ENCODE measurements around the gene GPAT3.

DNA sequence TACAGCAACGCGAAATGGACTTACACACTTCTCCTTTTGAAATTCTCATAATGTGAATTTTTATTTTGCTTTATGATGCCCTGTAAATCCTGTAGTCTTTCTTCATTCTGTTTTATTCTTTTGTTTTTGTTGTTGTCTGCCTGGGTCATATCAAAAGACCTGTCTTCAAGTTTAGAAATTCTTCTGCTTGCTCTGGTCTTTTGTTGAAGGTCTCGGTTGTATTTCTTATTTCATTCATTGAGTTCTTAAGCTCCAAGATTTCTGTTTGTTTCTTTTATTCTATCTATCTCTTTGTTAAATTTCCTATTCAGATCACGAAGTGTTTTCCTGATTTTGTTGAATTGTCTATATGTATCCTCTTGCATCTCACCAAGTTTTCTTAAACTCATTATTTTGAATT lies 78.1 kb downstream of the GPAT3 start:
- TF ChIP-seq YY1 (IDR thresholded peaks at IDR 0.05; ENCODE audit: low read depth, low read length) (no peak), PHF8 (conservative IDR thresholded peaks at IDR 0.05; ENCODE audit: low read depth, low read length) (no peak), NRF1 (IDR thresholded peaks at IDR 0.05; ENCODE audit: low read depth, low read length) (no peak)
- TF ChIP-seq, protein P1, sequence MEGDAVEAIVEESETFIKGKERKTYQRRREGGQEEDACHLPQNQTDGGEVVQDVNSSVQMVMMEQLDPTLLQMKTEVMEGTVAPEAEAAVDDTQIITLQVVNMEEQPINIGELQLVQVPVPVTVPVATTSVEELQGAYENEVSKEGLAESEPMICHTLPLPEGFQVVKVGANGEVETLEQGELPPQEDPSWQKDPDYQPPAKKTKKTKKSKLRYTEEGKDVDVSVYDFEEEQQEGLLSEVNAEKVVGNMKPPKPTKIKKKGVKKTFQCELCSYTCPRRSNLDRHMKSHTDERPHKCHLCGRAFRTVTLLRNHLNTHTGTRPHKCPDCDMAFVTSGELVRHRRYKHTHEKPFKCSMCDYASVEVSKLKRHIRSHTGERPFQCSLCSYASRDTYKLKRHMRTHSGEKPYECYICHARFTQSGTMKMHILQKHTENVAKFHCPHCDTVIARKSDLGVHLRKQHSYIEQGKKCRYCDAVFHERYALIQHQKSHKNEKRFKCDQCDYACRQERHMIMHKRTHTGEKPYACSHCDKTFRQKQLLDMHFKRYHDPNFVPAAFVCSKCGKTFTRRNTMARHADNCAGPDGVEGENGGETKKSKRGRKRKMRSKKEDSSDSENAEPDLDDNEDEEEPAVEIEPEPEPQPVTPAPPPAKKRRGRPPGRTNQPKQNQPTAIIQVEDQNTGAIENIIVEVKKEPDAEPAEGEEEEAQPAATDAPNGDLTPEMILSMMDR (IDR thresholded peaks at IDR 0.05; ENCODE audit: control extremely low read depth in 1 of 3, insufficient read depth in 1 of 3, low read depth in 1 of 3, low read length in 3 of 3), result no peak

Data from H1 (cell line).